Neural progenitor cell (in vitro differentiated cells): ENCODE measurements around the gene LINGO3.

Source experiments
- CTCF ChIP-seq: fragments of 200-600 bp; sonication (generic); IDR thresholded peaks from 2 replicates; pipeline ENCODE4 v1.5.1; 2017; ENCODE audit warnings: antibody characterized with exemption, mild to moderate bottlenecking
- EZH2 ChIP-seq: fragments of 200-600 bp; sonication (generic); IDR thresholded peaks from 2 replicates; pipeline ENCODE4 v1.6.1; 2017; ENCODE audit warnings: antibody characterized with exemption, mild to moderate bottlenecking, moderate library complexity
- EZH2phosphoT487 ChIP-seq: fragments of 200-600 bp; sonication (generic); IDR thresholded peaks from 2 replicates; pipeline ENCODE4 v1.6.1; 2017; ENCODE audit warnings: antibody characterized with exemption

DNA sequence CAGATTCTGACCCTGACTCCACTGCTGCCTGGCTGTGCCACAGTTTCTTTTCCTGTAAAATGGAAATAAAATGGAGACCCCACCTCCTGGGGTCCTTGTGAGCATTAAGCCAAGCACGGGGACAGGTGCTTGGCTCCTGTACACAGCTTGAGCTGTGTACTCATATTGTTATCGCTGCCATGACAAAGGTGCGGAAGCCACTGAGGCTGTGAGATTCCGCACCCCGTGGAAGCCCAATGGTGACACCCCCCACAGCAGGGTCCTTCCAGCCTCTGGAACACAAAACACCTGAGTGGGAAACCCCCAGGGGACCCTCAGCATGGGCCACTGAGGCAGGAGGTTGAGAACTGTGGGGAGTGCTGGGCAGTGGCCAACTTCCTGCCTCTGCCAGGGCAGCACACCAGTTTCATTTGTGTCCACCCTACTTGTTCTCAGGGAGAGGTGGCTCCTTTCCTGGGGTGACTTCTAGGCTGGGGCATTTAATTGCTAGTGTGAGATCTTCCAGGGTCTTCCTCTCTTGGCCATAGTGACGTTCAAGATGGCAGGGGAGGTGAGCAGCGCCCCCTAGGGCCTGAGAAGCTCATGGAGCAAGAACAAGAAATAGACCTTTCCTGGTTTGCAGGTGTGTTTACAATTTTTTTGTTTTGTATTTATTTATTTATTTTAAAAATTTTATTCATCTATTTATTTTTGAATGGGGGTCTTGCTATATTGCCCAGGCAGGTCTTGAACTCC, 46.3 kb downstream of the LINGO3 start:
- TF ChIP-seq EZH2 (no peak), CTCF (peak; percentile 62), EZH2phosphoT487 (no peak)
